GM19468 (cell line): ENCODE results near the gene DNAAF8.

Source experiments
- ATAC-seq: cut with Tn5 transposase; IDR thresholded peaks from one replicate; pipeline ENCODE4 v1.9.1; 2021; ENCODE audit warnings: mild to moderate bottlenecking, moderate library complexity, moderate number of reproducible peaks; ENCODE audit not compliant: unreplicated experiment; ENCODE audit errors: extremely low read depth

DNAAF8 gene

GRCh38 chr16:4734063-4734729, at the start of gene DNAAF8, which contains the start of gene ANKS3:
Gene DNAAF8 (plus strand): TSS chr16:4734537. CDS start chr16:4736515, 1,978 bp downstream.
Gene ANKS3 (minus strand): TSS chr16:4734271. CDS start chr16:4730149, 4,122 bp downstream.
- ATAC-seq, result peak; percentile 54

GRCh38 chr16:4684763-4685162, 49.6 kb upstream of the DNAAF8 start:
- no peak for ATAC-seq

GRCh38 chr16:4685292-4685691, 49.0 kb upstream of the DNAAF8 start:
- no peak for ATAC-seq

DNA sequence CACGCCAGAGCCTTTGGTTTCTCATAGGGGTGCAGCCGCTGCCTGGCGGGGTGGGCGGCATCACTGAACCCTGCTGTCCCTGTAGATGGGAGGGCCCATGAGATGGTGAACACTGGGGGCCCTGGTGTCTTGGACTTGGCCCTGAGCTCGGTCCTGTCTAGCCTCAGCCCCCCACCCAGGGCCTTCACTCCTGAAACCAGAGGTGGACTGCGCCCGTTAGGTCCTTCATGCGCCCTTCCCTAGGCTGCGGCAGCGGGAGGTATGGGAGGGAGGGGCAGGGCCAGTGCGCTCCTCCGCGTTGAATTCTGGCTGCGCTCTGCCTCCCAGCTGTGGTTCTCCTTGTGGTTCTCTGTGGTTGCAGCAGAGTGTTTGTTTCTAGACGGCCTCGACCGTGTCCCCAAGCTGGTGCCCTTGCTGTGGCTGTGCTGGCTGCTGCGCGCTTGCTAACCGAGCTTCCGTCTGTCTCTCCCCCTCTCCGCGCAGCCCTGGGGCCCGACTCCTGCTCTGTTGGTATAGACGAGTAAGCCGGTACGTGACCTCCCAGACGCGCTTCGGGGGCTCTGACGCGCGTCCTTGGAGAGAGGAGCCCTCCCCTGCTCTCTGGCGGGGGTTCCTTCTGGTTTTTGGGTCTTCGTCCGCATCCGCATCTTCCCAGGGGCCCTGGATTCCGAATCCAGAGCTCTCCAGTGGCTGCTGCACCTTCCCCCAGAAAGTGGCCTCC, 48.4 kb upstream of the DNAAF8 start:
- ATAC-seq, result no peak

DNA sequence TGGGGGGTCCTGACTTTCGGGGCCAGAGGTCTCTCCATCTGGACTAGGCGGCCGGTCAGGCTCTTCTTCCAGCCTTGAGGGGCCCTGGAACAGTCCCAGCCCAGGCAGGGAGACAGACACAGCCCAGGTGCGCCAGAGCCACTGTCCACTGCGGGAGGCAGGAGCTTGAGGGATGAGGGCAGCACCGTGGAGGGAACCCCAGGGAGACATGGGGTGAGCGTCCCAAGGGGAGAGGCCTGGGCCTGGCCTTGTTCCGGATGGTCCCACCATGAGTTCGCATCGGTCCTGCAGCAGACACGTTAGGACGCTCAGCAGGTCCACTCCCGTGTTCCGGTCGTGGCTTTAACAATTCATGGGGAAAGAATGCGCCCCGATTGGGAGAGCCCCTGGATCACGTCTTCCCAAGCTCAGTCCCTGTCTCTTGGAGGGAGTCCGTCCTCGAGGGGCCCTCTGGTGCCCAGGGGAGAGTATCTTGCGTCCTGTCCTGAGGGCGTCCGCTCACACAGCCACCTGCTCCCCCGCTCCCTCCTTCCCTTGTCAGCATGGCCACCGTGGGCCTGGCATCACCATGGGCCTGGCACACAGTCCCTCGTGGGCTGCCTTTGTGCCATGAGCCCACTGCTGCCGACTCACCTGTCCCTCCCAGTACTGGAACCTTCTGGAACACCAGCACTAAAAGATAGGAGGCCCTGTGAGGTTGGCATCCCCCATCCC, 47.7 kb upstream of the DNAAF8 start:
- ATAC-seq, result no peak

DNA sequence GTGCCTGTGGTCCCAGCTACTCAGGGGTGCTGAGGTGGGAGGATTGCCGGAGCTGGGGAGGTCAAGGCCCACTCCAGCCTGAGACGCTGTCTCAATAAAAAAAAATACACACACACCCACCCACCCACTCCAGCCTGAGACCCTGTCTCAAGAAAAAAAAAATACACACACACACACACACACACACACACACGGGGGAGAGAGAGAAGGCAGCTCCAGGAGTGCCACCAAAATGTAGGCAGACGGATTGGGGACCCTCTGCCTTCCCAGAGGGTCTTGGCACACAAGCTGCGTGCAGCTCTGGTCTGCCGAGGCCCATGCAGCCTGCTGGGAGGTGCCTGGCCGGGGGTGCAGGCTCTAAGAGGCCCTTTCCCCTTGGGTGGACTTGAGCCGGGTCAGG, 46.9 kb upstream of the DNAAF8 start:
- ATAC-seq, result no peak

DNA sequence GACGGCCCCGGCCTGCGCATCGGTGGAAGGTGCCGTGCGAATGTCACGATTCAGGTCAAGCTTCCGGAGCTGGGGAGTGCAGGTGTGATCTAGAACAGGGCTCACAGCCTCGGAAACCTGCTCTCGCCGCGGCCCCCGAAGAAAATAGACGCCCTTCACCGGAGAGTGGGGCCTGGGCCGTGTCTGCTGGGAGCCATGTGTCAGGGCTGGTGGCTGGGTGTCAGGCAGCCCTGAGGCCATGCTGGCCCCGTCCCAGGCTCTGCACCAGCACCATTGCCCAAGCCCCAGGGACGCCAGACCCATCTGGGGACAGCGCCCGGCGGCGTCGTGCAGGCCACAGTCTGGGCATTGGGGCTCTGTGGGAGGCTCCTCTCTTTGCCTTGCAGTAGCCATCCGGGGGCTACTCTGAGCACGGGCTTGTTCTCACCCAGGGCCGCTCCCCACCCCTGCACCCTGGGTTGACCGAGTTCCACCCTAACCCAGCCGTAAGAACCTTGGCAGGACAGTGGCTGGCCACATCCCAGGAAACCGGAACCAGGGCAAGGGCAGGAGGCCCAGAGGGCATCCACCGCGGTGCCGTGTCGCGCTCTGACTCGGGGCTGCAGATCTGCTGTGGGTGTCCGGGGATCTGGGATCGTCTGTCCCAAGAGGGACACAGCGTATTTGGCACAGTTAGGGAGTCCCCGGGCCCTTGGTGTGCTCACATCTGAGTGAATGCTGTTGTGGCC, 46.2 kb upstream of the DNAAF8 start:
- ATAC-seq, result no peak

DNA sequence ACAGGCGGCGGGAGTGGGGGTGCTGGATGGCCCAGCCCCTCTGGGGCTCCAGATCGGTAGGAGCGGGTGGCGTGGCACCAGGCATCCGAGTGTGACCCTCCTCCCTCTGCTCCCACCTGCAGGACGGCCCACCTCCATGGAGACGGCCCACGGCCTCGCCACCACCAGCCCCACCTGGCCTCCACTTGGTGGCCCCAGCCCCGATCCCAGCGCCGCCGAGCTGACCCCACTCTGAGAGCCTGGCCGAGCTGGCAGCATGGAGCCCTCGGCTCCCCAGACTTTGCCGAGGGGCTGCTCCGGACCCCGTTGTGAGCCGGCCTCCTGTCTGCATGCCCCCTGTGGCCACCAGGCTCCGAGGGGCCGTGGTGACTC, 45.7 kb upstream of the DNAAF8 start:
- ATAC-seq, result no peak

DNA sequence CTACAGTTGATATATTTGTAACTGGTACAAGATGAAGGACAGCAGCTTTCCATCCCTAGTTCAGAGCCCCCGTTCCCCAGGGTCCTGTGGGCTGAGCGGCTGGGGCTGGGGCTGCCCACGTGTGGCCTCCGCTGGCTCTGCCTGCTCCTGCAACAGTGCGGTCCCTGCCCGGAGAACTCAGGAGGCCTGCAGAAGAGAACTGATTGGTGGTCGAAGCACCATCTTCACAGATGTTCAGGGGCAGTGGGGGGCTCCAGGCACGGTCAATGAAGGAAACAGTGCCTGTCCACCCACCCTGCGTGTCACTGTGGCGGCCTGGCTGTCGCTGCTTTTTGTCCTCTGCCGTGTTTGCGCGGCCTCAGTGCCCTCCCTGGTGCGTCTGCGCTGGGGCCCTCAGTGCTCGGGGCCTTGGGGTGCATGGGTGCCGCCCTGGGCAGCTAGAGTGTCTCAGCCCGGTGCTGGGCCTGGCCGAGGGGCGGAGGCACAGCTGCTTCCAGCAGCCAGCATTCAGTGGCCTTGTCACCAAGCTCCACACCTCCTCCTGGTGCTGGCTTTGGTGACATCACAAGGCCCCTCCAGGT, 45.2 kb upstream of the DNAAF8 start:
- ATAC-seq, result no peak

DNA sequence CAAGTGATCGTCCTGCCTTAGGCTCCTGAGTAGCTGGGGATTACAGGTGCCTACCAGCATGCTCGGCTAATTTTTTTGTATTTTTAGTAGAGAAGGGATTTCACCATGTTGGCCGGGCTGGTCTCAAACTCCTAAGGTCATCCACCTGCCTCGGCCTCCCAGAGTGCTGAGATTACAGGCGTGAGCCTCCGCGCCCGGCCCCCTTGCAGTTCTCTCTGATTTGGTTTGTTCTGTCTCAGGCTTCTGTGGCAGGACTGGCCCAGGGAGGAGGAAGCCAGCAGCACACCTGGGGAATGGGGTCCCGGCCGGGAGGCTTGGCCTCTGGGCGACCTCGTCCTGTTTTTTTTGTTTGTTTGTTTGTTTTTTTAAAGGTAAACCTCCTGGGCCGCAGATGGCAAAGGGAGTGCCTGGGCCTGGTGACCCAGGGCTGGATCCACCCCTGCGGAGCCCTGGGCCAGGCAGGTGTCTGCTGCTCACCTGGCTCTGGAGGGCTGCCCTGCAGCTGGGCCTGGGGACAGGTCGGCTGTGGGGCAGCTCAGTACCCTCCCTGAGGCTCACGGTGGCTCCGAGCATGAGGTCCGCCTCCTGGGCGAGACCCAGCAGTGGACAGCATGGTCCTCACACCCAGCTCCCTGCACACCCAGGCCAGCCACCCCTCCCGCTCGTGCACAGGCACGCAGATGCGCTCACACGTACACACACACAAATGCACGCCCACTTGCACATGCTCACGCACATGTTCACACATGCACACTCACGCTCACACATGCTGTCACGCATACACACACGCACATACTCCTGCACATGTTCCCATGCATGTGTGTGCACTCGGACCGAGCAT, 44.3 kb upstream of the DNAAF8 start:
- no peak for ATAC-seq

DNA sequence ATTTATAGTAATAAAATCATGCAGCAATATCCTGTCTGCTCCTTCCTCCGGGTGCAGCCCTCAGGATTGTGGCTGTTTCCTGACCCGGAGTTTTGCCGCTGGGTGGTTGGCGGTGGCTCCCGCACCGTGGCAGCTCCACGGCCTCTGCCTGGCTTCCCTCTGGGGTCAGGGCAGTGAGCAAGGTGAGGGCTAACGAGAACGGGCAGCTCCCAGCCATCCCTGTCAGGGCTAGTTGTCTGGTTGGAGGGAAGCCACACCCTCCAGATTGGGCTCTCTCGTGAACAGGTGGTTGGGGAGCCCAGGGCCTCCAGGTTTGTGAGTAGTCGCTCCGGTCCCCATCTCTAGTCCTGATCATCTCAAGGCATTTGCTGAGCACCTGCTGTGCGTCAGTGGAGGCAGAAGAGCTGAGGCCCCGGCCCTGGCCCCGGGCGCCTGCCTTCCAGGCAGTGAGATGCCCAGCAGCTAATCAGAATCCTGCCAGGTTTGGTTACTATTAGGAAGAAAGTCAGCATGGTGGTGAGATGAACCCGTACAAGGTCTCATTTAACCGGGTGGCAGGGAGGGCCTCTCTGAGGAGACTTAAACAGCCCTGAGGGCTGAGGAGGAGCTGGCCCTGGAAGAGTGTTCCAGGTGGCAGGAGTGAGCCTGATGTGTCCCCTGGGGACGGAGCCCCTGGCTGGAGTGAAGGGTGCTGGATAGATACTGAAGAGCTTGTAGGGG, 43.2 kb upstream of the DNAAF8 start:
- ATAC-seq, result no peak

GRCh38 chr16:4691666-4692412, 42.5 kb upstream of the DNAAF8 start:
- ATAC-seq, result no peak

- peak; percentile 5 for ATAC-seq
These were observed 41.7 kb upstream of the DNAAF8 start for GRCh38 chr16:4692460-4693295.

DNA sequence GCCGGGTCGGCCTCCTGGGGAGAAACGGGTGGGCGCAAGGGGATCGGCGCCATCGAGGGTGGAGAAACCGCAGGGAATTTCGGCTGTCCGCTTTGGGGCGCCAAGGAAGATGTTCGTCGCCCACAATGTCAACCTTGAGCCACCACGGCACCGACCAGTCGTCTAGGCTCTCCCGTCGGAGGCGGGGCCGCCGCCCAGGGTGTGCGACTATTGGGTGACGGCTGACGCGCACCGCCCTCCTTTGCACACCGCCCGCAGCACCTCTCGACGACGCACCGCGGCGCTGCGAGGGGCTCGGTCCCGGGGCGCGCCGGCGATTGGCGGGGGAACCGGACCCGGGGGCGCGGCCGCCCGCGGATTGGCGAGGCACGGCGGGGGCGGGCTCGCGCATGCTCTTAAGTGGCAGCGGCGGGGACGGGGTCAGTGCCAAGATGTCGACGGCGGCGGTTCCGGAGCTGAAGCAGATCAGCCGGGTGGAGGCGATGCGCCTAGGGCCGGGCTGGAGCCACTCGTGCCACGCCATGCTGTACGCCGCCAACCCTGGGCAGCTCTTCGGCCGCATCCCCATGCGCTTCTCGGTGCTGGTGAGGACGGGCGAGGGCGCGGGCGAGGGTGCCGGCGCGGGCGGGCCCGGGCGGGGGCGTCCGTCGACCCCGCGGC, 40.9 kb upstream of the DNAAF8 start, which contains the start of gene NUDT16L1:
Gene NUDT16L1 (plus strand): TSS at position 267 of the 660 bp plus-strand sequence. CDS start 165 bp downstream, at position 432.
- peak; percentile 85 for ATAC-seq

- no peak for ATAC-seq
These were observed 40.2 kb upstream of the DNAAF8 start for GRCh38 chr16:4693956-4694641.
